Astrocyte (in vitro differentiated cells and primary cell): ENCODE measurements around the gene CDK3.

Source experiments
- CTCF ChIP-seq: IDR thresholded peaks from 2 replicates; pipeline ENCODE4 v1.5.1; 2011; ENCODE audit warnings: low read depth, mild to moderate bottlenecking, inconsistent platforms, low read length, moderate library complexity; ENCODE audit not compliant: insufficient read depth
- EZH2 ChIP-seq: IDR thresholded peaks from 2 replicates; pipeline ENCODE4 v1.6.1; 2012; ENCODE audit warnings: mild to moderate bottlenecking, low read length, inconsistent platforms; ENCODE audit not compliant: insufficient read depth

GRCh38 chr17:75978938-75979704 is 21.5 kb upstream of the CDK3 start, which contains the start of the genes ACOX1 and TEN1:
- TF ChIP-seq EZH2 (no peak), CTCF (no peak)
